AG09319 (cell line): ENCODE measurements around the gene MPPED2.
"Not testable (repeated sequence)": the region's sequence is repeated elsewhere in the genome, so short reads cannot be mapped to it uniquely, and the experiment has no call there.

Experiments used
- DNase-seq: peaks from one replicate; pipeline ENCODE4 v3.0.0-alpha.2; 2010; ENCODE audit warnings: low read depth; ENCODE audit errors: extremely low read depth
- CTCF ChIP-seq: IDR thresholded peaks from 2 replicates; pipeline ENCODE4 v1.5.1; 2011; ENCODE audit warnings: low read depth, mild to moderate bottlenecking, inconsistent platforms, low read length, moderate library complexity

Gene MPPED2

GRCh38 chr11:30561691-30562415 lies 24.3 kb downstream of the MPPED2 start:
- DNase-seq = no peak

GRCh38 chr11:30560206-30561106 lies 25.7 kb downstream of the MPPED2 start:
- TF ChIP-seq CTCF = no peak
- no peak for DNase-seq

More at GRCh38 chr11:30561691-30562415, 24.3 kb downstream of the MPPED2 start:
- TF ChIP-seq CTCF = no peak

GRCh38 chr11:30559004-30559403 lies 27.1 kb downstream of the MPPED2 start:
- no peak for TF ChIP-seq CTCF
- DNase-seq = no peak

GRCh38 chr11:30554587-30554986 lies 31.6 kb downstream of the MPPED2 start:
- not testable (repeated sequence) for DNase-seq

- TF ChIP-seq CTCF = no peak
- DNase-seq = no peak
These were observed 32.5 kb downstream of the MPPED2 start for GRCh38 chr11:30553521-30554110.

- no peak for TF ChIP-seq CTCF
- DNase-seq = no peak
These were observed 33.3 kb downstream of the MPPED2 start for GRCh38 chr11:30552839-30553238.

GRCh38 chr11:30550022-30550542 lies 36.1 kb downstream of the MPPED2 start:
- no peak for DNase-seq
- no peak for TF ChIP-seq CTCF
